Brain microvascular endothelial cell (primary cell): ENCODE data around the gene MYOT.

Experiments
- DNase-seq: peaks from one replicate; pipeline ENCODE4 v3.0.0-alpha.2; 2020
- H3K27ac ChIP-seq: fragments of 250-450 bp; sonication (Bioruptor Pico); 2 replicates; pipeline ENCODE4 v1.5.1; 2020; ENCODE audit warnings: mild to moderate bottlenecking, moderate library complexity
- H3K27me3 ChIP-seq: fragments of 250-450 bp; sonication (Bioruptor Pico); replicated peaks from 2 replicates; pipeline ENCODE4 v1.5.1; 2020; ENCODE audit warnings: mild to moderate bottlenecking
- H3K36me3 ChIP-seq: fragments of 250-450 bp; sonication (Bioruptor Pico); replicated peaks from 2 replicates; pipeline ENCODE4 v1.5.1; 2020; ENCODE audit warnings: mild to moderate bottlenecking
- H3K4me3 ChIP-seq: 2 replicates; pipeline ENCODE4 v1.5.1; 2011; ENCODE audit warnings: low read depth, mild to moderate bottlenecking, control low read depth, low read length, moderate library complexity
- in situ Hi-C: cut with HindIII; loops from 2 replicates; pipeline ENCODE4 v1.10.0; 2017; ENCODE audit warnings: low sequenced_read_pairs, low pct_ligation_motif_present
- TF ChIP-seq, protein P1 (sequence below): IDR thresholded peaks from 2 replicates; pipeline ENCODE4 v1.5.1; 2011; ENCODE audit warnings: low read depth, mild to moderate bottlenecking, moderate library complexity, low read length, control low read depth, inconsistent platforms; ENCODE audit errors: missing control alignments

MYOT gene, protein sequence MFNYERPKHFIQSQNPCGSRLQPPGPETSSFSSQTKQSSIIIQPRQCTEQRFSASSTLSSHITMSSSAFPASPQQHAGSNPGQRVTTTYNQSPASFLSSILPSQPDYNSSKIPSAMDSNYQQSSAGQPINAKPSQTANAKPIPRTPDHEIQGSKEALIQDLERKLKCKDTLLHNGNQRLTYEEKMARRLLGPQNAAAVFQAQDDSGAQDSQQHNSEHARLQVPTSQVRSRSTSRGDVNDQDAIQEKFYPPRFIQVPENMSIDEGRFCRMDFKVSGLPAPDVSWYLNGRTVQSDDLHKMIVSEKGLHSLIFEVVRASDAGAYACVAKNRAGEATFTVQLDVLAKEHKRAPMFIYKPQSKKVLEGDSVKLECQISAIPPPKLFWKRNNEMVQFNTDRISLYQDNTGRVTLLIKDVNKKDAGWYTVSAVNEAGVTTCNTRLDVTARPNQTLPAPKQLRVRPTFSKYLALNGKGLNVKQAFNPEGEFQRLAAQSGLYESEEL

DNA sequence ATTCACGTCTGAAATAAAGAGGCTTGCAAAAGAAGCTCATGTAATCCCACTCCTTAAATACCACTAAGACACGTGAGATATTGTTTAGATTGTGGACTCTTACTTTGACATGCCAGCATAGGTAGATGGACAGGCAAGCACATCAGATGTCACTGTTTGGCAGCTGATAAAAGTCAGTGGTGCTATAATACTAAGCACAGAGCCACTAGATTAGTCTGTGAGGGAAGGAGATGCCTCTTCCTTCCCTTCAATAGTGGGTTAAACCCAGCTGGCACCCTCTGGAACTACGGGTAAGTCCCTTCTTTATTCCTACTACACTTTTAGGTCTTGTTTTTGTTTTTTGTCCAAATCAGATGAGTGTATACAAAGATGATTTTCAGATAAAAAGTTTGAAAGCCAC is at the start of gene MYOT:
Gene MYOT, plus strand, starts transcription at position 197 of the 400 bp plus-strand sequence. CDS start 2,792 bp downstream, outside the sequence.
- TF ChIP-seq, protein P1, sequence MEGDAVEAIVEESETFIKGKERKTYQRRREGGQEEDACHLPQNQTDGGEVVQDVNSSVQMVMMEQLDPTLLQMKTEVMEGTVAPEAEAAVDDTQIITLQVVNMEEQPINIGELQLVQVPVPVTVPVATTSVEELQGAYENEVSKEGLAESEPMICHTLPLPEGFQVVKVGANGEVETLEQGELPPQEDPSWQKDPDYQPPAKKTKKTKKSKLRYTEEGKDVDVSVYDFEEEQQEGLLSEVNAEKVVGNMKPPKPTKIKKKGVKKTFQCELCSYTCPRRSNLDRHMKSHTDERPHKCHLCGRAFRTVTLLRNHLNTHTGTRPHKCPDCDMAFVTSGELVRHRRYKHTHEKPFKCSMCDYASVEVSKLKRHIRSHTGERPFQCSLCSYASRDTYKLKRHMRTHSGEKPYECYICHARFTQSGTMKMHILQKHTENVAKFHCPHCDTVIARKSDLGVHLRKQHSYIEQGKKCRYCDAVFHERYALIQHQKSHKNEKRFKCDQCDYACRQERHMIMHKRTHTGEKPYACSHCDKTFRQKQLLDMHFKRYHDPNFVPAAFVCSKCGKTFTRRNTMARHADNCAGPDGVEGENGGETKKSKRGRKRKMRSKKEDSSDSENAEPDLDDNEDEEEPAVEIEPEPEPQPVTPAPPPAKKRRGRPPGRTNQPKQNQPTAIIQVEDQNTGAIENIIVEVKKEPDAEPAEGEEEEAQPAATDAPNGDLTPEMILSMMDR: no peak
- no peaks in the 10 kb centered on the region for H3K36me3 ChIP-seq
- in situ Hi-C loops: no loop called here
- no peak within 1 kb of the TSS for H3K4me3 ChIP-seq
- no peak for DNase-seq
- H3K27me3 ChIP-seq: no peaks in the 10 kb centered on the region
- no peak within 1 kb of the TSS for H3K27ac ChIP-seq

DNA sequence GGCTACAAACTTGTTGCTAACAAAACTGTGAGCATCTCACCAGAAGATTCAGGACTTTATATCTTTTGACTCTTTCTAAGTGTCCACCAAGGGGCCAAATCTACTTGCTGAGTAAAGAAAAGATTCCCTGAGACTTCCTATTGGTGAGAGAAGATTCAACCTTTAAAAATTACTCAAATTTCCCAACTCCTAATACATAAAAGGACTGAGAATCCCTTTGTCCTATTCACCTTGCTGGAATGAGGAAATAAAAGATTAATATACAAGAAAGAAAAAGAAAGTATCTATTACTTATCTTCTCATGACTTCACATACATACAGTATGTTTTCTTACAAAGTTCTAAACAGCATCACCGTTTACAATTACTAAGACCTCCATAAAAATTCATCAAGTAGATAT is 47.9 kb upstream of the MYOT start:
- Histone ChIP-seq H3K4me3 (no peak overlapping the region), H3K27me3 (no peaks in the 10 kb centered on the region), H3K27ac (no peak overlapping the region), H3K36me3 (no peaks in the 10 kb centered on the region)
- DNase-seq: no peak
- TF ChIP-seq, protein P1: no peak
- in situ Hi-C loops: no loop called here

DNA sequence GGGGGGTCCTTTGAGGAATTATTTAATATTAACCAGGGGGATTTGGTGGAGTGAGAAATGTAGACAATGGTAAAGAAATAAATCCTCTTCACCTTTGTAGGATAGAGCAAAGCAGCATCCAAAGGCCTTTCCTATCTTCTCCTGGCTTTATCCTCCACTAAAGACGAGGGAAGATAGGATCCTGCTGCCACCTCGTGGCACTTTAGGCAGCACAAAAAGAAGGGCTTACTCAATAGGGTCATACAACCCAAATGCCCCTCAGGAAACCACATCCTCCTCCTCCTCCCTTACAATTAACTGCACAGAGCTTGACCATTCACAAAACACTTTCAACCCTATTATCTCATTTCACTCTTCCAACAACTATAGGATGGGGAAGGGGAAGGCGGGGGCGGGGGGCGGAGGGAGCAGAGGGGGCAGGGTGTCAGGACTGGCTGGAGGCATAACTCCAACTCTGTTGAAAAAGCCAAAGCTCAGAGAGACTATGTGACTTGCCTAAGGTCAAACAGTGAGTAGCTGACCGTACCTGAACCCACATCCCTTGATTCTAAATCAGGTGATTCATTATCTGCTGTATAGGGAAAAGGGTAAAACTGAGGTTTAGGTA is 45.4 kb upstream of the MYOT start:
- no peak overlapping the region for H3K27ac ChIP-seq
- in situ Hi-C loops: no loop called here
- H3K27me3 ChIP-seq: no peaks in the 10 kb centered on the region
- TF ChIP-seq, protein P1: peak; percentile 75
- peak; percentile 37 for DNase-seq
- H3K4me3 ChIP-seq: no peak overlapping the region
- H3K36me3 ChIP-seq: no peaks in the 10 kb centered on the region

DNA sequence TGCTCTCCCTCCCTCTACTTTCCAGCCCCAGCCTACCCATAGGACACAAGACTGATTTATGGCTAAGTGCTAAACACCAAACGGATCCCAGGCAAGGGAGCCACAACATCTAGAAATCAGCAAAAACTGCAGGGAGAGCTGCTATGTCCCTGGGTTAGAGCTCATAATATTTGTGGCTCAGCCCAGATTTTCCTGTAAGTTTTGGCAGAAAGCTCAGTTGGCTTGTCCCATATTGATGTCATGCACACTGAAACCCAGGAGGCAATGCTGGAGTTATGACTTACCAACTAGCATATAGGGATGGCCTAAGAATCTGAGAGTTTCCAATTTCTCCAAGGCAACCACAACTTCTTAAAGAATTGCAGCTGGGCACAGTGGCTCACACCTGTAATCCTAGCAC is 44.7 kb upstream of the MYOT start:
- in situ Hi-C loops: no loop called here
- no peak for DNase-seq
- TF ChIP-seq, protein P1: no peak
- H3K27ac ChIP-seq: no peak overlapping the region
- no peaks in the 10 kb centered on the region for H3K36me3 ChIP-seq
- H3K27me3 ChIP-seq: no peaks in the 10 kb centered on the region
- H3K4me3 ChIP-seq: no peak overlapping the region

DNA sequence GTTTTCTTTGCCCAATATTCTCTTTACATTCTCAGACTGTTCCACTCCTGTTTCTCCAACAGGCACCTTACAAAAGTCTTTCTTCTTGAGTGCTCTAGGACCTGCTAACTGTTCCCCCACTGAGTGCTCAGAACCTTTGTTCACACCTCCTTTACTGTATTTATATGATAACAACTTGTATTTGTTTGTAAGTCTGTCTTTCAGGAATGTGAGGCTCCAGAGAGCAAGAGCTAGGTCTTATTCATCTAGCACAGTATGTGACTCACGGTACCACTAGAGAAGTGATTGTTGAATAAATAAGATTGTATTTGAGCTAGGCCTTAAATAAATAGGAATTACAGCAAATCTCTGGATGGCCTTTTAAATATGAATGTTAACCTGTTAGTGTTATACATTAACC is 42.5 kb upstream of the MYOT start:
- no peak overlapping the region for H3K27ac ChIP-seq
- in situ Hi-C loops: no loop called here
- TF ChIP-seq, protein P1: no peak
- no peak overlapping the region for H3K4me3 ChIP-seq
- H3K36me3 ChIP-seq: no peaks in the 10 kb centered on the region
- H3K27me3 ChIP-seq: no peaks in the 10 kb centered on the region
- DNase-seq: peak; percentile 17
